ENCODE measurements around the gene LAG3.

LAG3 gene

GRCh38 chr12:6823182-6824084 lies 51.1 kb downstream of the LAG3 start:
- no peak for DNase-seq (ENCODE audit: low read depth in 2 of 2)

- no peak for DNase-seq (ENCODE audit: low read depth in 2 of 2)
These were observed 51.9 kb downstream of the LAG3 start for GRCh38 chr12:6824085-6824775.

GRCh38 chr12:6824901-6825381 lies 52.6 kb downstream of the LAG3 start:
- DNase-seq (ENCODE audit: low read depth in 2 of 2) = no peak

- peak; percentile 77 to 89 for DNase-seq (ENCODE audit: low read depth in 2 of 2)
These were observed 53.2 kb downstream of the LAG3 start for GRCh38 chr12:6825398-6826124.

GRCh38 chr12:6826125-6826733 lies 53.9 kb downstream of the LAG3 start:
- no peak for DNase-seq (ENCODE audit: low read depth in 2 of 2)

GRCh38 chr12:6826734-6827436 lies 54.6 kb downstream of the LAG3 start:
- no peak for DNase-seq (ENCODE audit: low read depth in 2 of 2)

GRCh38 chr12:6827437-6827911 lies 55.2 kb downstream of the LAG3 start:
- DNase-seq (ENCODE audit: low read depth in 2 of 2) = peak; percentile 61 to 66

Data from stimulated activated CD4-positive, alpha-beta T cell treated with anti-CD3 and anti-CD28 coated beads, Interleukin-4, amount 100 ng/mL, for 48 hours (primary cell).